Neuron (in vitro differentiated cells): ENCODE data around the gene NANOGP8.
"Not testable (repeated sequence)": the region's sequence is repeated elsewhere in the genome, so short reads cannot be mapped to it uniquely, and the experiment has no call there.

Experiments
- H2AFZ ChIP-seq: one replicate; pipeline ENCODE4 v1.6.1; 2013; ENCODE audit warnings: low read depth, mild to moderate bottlenecking, inconsistent platforms, low read length, moderate library complexity
- H3K27me3 ChIP-seq: one replicate; pipeline ENCODE4 v1.6.1; 2013; ENCODE audit warnings: low read length; ENCODE audit not compliant: insufficient read depth
- H3K36me3 ChIP-seq: one replicate; pipeline ENCODE4 v1.6.1; 2013; ENCODE audit warnings: low read length; ENCODE audit not compliant: insufficient read depth
- H3K4me1 ChIP-seq: one replicate; pipeline ENCODE4 v1.6.1; 2013; ENCODE audit warnings: low read length; ENCODE audit not compliant: insufficient read depth
- H3K4me3 ChIP-seq: 2 replicates; pipeline ENCODE4 v1.5.1; 2013; ENCODE audit warnings: mild to moderate bottlenecking, low read length, moderate library complexity
- H3K9me3 ChIP-seq: one replicate; pipeline ENCODE4 v1.6.1; 2013; ENCODE audit warnings: low read length

Gene NANOGP8

DNA sequence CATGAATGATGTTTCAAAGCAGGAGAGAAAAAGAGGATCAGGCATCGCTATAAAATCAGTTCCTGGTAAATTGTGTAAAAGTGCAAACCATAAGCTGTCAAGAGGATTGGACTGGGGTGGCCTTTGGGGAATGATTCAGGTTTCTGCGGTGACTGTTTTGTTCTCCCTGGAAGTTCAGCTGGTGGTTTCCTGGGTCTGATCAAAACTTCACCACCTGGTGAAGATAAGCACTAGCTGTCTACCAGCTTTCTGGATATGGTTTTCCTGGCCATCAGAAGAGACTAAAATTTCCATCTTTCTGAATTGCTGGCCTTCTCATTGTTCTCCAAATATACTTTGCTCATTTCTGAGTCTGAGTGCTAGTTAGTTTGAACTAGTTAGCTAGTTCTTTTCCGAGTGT, 2.7 kb upstream of the NANOGP8 start:
- Histone ChIP-seq H3K9me3 (peaks cover 3% of the 10 kb centered on the region), H3K4me3 (no peak overlapping the region), H2AFZ (no peak overlapping the region), H3K27me3 (no peaks in the 10 kb centered on the region), H3K36me3 (no peaks in the 10 kb centered on the region), H3K4me1 (no peaks in the 10 kb centered on the region)

DNA sequence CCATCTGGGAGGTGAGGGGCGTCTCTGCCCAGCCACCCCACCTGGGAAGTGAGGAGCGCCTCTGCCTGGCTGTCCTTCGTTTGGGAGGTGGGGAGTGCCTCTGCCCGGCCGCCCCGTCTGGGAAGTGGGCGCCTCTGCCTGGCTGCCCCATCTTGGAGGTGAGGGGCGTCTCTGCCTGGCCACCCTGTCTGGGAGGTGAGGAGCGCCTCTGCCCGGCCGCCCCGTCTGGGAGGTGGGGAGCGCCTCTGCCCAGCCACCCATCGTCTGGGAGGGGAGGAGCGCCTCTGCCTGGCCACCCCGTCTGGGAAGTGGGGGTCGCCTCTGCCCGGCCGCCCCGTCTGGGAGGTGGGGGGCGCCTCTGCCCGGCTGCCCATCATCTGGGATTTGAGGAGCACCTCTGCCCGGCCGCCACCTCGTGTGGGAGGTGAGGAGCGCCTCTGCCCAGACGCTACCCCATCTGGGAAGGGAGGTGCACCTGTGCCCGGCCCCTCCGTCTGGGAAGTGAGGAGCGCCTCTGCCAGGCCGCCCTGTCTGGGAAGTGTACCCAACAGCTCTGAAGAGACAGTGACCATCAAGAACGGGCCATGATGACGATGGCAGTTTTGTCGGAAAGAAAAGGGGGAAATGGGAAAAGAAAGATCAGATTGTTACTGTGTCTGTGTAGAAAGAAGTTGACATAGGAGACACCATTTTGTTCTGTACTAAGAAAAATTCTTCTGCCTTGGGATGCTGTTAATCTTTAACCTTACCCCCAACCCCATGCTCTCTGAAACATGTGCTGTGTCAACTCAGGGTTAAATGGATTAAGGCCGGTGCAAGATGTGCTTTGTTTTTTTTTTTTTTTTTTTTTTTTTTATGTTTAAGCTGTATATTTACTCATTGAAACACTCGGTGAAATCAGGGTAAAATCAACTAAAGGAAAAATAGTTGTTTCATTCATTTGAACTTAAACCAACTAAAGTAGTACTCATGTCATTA, 2.4 kb downstream of the NANOGP8 start:
- H3K9me3 ChIP-seq, H3K4me1 ChIP-seq, H3K27me3 ChIP-seq, H3K4me3 ChIP-seq, H2AFZ ChIP-seq, H3K36me3 ChIP-seq: not testable (repeated sequence)

DNA sequence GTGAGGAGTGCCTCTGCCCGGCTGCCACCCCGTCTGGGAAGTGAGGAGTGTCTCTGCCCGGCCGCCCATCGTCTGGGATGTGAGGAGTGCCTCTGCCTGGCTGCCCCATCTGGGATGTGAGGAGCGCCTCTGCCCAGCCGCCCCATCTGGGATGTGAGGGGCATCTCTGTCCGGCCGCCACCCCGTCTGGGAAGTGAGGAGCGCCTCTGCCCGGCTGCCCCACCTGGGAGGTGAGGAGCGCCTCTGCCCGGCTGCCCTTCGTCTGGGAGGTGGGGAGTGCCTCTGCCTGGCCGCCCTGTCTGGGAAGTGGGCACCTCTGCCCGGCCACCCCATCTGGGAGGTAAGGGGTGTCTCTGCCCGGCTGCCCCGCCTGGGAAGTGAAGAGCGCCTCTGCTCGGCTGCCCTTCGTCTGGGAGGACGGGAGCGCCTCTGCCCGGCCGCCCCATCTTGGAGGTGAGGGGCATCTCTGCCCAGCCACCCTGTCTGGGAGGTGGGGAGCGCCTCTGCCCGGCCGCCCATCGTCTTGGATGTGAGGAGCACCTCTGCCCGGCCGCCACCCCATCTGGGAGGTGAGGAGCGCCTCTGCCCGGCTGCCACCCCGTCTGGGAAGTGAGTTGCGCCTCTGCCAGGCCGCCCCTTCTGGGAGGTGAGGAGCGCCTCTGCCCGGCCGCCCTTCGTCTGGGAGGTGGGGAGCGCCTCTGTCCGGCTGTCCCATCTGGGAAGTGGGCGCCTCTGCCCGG, 3.3 kb downstream of the NANOGP8 start:
- not testable (repeated sequence) for H3K4me3 ChIP-seq, H3K36me3 ChIP-seq, H3K4me1 ChIP-seq, H3K27me3 ChIP-seq, H2AFZ ChIP-seq, H3K9me3 ChIP-seq

DNA sequence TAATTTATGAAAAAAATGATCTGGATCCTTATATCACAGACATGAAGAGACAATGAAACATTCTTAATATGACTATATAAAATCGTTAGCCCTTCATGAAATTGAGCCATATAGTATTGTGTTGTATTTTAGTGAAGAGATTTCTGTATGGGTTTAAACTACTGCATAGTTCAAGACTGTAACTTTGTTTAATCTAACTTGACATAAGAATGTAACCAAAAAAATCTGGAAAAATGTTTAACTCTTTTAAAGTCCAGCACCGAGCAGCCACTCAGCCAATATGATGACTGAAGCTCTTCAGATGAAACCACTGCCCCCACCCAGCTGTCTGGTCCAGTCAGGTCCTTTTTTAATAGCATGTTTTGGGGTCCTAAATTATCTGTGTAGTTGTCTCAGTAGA, 4.9 kb downstream of the NANOGP8 start:
- no peaks in the 10 kb centered on the region for H3K36me3 ChIP-seq
- H3K27me3 ChIP-seq = no peaks in the 10 kb centered on the region
- no peaks in the 10 kb centered on the region for H3K9me3 ChIP-seq
- H2AFZ ChIP-seq = no peak overlapping the region
- H3K4me3 ChIP-seq = no peak overlapping the region
- no peaks in the 10 kb centered on the region for H3K4me1 ChIP-seq

DNA sequence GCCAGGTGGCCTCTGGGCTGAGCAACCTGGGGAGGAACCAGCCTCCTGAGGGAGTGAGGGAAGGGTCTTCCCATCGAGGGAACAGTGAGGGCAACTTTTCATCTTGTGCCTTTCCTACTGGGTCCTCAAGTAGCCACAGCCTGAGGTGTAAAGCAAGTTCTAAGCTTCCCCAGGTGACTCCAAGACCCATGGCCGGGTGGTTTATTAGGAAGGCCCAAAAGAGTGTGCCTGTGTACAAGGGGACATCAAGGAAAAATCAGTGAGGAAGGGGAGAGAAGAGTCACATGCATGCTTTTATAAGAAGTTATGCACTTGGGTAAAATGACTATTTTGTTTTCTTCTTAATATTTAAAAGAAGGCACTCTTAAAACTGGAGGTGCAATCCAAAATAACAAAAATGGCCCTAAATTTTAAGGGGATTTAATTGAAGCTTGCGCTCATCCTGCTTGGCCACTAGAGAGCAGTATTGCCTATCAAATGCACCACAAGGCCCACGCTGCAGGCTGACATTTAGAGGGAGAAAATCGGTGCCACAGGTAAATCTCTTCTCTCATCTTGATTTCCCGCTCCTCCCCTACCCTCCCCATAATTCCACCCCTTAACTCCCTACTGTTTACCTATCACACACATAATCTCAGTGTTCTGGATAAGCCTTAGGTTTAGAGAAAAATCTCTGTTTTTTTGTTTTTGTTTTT, 6.7 kb downstream of the NANOGP8 start:
- H2AFZ ChIP-seq = no peak overlapping the region
- H3K4me3 ChIP-seq = no peak overlapping the region
- no peaks in the 10 kb centered on the region for H3K27me3 ChIP-seq
- no peaks in the 10 kb centered on the region for H3K9me3 ChIP-seq
- H3K36me3 ChIP-seq = no peaks in the 10 kb centered on the region
- H3K4me1 ChIP-seq = no peaks in the 10 kb centered on the region

DNA sequence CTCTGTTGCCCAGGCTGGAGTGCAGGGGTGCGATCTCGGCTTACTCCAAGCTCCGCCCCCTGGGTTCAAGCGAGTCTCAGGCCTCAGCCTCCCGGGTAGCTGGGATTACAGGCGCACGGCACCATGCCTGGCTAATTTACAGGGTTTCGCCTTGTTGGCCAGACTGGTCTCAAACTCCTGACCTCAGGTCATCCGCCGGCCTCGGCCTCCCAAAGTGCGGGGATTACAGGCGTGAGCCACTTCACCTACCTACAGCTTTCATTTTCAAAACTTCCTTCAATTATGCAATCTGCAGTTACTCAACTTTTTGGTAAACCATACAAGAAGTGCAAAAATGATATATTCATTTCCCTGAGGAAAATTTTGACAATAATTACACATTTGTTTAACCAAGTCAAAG, 14.0 kb downstream of the NANOGP8 start:
- H3K9me3 ChIP-seq = no peaks in the 10 kb centered on the region
- H3K27me3 ChIP-seq = no peaks in the 10 kb centered on the region
- H3K36me3 ChIP-seq = no peaks in the 10 kb centered on the region
- H3K4me3 ChIP-seq = no peak overlapping the region
- H3K4me1 ChIP-seq = peaks cover 3% of the 10 kb centered on the region
- no peak overlapping the region for H2AFZ ChIP-seq

DNA sequence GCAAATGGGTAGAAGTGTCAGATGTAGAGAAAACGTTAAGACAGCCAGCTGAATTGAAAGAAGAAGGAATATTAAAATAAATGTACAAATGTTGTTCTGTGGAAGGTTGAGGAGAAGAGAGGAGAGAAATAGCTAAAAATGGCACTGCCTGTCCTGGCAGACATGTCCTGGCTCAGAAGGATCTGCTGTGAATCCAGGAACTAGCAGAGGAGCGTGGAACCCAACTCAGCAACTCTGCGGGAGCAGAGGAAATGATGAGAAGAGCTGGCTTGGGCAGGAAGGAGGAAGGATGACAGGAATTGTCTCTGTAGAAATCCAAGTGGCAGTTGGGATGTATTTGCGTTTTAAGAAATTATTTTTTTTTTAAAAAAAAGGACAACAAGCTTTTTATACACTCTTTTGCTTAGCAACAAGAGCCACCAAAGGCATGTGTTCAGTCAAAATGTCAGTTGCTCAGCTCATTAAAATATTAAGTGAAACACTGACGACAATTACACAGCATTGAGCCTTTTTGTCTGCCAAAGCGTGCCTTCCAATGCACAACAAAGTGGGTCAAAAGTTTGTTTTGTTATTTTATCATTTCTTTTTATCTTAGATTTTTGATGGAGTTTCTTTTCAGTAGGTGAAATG, 16.1 kb downstream of the NANOGP8 start:
- peaks cover 3% of the 10 kb centered on the region for H3K4me1 ChIP-seq

DNA sequence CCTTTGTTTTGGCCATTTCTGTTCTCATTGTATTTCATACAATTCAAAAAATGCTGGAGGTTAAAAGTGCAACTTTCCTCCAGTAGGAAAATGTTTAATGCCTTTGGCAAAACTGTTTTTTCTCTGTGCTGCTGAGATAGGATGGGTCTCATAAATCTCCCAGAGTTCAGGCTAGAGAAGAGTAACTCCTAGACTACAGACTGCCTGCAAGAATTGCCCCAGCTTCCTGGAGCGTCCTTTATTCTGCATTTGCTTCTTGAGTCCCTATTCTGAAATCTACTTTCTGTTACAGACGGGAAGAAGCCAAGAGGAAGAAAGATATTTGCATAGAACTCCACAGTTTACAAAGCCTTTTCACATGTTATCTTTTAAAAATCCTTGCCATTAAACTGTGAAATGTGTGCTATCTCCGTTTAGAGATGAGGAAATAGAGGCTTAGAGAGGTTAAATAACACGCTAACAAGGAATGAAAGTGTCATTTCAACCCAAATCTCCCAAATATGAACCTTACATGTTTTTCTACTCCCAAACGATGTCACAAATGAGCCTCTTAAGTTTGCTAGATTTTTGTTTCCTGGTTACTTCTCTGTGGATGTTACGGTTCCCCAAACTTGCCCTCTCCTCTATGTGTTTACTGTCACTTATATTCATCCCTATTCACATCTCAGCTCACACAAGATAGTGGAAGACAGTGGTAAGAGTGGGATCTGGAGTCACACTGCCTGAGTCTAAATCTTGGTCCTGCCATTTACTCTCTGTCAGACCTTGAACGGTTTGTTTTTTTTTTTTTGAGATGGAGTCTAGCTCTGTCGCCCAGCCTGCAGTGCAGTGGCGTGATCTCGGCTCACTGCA, 17.4 kb downstream of the NANOGP8 start:
- Histone ChIP-seq H3K9me3 (no peaks in the 10 kb centered on the region), H2AFZ (no peak overlapping the region), H3K4me1 (peaks cover 3% of the 10 kb centered on the region), H3K36me3 (no peaks in the 10 kb centered on the region), H3K4me3 (no peak overlapping the region), H3K27me3 (no peaks in the 10 kb centered on the region)

More for the DNA sequence above, 16.1 kb downstream of the NANOGP8 start:
- H3K9me3 ChIP-seq = no peaks in the 10 kb centered on the region
- H3K36me3 ChIP-seq = no peaks in the 10 kb centered on the region
- no peaks in the 10 kb centered on the region for H3K27me3 ChIP-seq
- H3K4me3 ChIP-seq = no peak overlapping the region
- H2AFZ ChIP-seq = no peak overlapping the region

DNA sequence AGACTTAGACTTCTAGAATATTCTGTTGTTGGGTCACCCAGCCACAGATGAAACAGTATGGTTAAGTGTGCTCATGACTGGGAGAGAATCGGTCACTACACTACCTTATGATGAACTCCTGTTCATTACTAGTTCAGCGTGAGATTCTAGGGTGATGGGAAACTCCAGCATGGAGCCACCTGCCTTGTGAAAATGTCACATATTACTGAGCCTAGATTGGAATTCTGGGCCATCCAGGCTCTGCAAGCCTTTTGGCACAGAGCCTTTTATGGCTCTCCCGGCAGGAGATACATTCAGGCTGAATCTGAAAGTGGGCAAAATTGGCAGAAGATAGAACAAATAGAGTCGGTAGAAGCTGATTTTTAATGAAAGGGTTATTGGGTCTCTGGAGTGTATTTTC, 19.0 kb downstream of the NANOGP8 start:
- H3K27me3 ChIP-seq = no peaks in the 10 kb centered on the region
- H3K4me3 ChIP-seq = no peak overlapping the region
- no peaks in the 10 kb centered on the region for H3K9me3 ChIP-seq

DNA sequence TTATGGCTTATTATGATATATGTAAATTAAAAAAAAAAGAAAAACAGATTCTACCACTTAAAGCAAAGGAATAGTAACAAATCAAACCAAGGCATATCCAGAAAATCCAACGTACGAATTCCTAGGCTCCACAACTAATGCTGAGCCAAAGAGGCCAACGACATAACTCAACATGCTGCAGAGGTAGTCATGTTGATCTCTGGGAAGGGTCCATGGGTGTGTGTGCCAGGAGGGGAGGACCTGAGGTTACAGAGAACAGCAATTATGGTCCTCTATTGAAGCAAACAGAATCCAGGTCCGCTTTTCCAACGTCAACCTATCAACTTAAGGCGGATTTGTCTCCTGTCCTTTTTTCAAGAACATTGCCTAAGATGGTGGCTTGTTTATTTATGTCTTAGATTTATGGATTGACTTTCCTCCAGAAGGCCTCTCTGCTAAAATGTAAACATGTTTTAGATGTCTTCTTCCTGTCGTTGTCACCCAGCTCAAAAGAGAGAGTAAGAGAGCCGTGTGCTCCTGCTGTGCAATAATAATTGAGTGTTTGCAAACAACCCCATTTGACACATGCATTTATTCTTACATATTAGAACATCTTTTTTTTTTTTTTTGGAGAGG, 20.4 kb downstream of the NANOGP8 start:
- Histone ChIP-seq H2AFZ (no peak overlapping the region), H3K9me3 (no peaks in the 10 kb centered on the region), H3K36me3 (no peaks in the 10 kb centered on the region), H3K4me1 (peaks cover 3% of the 10 kb centered on the region), H3K4me3 (no peak overlapping the region), H3K27me3 (no peaks in the 10 kb centered on the region)

More for the DNA sequence above, 19.0 kb downstream of the NANOGP8 start:
- no peak overlapping the region for H2AFZ ChIP-seq
- peaks cover 3% of the 10 kb centered on the region for H3K4me1 ChIP-seq
- H3K36me3 ChIP-seq = no peaks in the 10 kb centered on the region

DNA sequence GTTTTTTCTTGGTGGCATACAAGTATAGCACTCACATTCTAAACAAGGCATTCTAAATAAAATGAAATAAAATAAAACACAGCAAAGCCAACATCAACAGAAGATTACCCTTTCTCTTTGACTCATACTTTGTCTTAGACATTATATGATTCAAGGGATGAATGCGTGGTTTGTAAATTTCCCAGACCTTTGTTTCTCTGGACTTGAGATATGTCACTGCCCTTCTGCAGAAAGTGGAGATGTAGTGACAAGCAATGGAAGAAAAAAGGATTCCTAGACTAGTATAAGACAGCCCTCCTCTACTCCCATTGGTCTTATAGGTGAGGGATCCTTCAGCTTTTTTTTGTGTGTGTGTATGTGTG, 22.4 kb downstream of the NANOGP8 start:
- H2AFZ ChIP-seq = no peak overlapping the region

More for the DNA sequence above, 22.4 kb downstream of the NANOGP8 start:
- Histone ChIP-seq H3K9me3 (no peaks in the 10 kb centered on the region), H3K4me1 (peaks cover 3% of the 10 kb centered on the region), H3K36me3 (no peaks in the 10 kb centered on the region), H3K4me3 (no peak overlapping the region), H3K27me3 (no peaks in the 10 kb centered on the region)
